Measurements from ENCODE around the gene SLC39A12.

Gene SLC39A12

DNA sequence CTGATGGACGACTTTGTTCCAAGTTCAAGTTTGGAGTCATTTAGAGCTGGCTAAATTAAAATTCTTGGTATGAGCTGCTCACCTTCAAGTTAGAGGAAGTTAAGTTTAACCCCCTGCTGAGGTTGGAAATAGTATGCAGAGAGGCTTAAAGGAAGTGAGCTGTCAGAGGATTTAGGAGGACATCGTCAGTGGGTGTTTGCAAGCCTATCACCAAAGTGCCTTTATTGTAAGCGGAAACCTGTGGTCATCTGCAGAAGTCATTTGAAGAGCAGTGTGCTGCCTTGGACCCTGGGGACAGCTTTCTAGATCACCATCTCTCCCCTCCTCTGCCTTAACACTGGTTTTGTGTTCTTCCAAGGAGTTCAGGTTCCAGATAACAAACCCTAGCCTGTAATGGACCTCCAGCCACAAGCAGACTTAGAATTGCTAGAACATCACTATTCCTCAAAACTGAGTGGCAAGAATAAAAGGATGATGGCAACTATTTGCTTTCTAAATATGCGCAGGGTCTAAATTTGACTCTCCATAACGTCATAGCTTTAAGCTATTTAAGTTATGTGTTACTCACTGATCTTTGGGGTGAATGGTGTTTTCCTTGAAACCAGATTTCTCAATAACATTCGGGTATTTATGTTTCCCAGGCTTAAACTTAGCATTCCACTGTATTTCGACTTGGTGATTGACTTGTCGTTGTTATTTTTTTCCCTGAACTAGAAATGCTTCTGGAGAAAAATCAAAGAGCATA lies 93.4 kb downstream of the SLC39A12 start:
- no peak for DNase-seq (ENCODE audit: low read depth in 2 of 2)

DNA sequence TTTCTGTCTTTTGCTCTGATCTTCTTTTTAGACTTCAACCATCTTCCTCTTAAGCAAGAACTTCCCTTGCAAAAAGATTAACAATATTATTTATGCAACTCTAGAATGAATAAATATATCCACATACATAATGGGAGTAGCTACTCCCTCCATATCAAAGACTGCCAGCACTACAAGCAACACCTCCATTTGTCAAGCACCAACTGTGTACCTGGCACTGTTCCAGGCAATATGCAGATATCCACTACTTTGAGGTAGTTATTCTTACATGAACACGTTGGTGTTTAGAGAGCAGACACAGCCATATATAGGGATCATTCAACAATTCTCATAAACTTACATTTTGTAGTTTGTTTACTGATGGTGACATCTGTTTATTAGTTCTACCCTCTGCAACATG lies 104.9 kb downstream of the SLC39A12 start:
- no peak for DNase-seq (ENCODE audit: low read depth in 2 of 2)

DNA sequence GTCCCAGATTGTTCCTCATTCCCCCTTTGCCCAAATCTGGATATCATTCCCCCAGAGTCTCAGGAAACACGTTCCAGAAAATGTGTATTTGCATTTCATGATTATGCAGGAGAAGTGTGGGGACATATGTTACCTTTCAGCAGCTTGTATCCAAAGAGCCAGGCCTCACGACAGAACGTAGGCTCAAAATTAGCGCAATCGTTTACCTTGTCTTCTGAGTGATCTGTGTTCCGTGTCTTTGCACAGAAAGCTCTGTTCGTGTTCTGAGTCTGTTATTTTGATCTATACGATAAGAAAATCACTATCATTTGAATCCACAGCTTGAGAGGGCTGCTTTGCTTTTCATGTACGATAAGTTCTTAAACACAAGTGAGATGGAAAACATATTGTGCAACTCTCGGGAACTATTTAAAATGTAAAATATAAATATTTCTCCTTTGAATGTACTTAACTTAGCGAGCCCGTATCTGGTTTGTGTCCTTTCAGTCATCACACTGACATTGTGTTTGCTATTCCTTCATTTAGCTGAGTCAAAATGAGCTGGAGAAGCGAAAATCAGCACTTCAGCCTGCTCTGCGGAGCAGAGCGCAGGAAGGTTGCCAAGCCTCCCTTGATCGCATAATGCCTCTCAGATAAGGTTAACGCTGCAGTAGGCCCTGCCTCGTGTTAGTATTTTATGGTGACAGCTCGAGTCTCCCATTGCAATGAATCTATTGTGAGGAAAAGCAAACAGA lies 108.3 kb downstream of the SLC39A12 start:
- no peak for DNase-seq (ENCODE audit: low read depth in 2 of 2)

DNA sequence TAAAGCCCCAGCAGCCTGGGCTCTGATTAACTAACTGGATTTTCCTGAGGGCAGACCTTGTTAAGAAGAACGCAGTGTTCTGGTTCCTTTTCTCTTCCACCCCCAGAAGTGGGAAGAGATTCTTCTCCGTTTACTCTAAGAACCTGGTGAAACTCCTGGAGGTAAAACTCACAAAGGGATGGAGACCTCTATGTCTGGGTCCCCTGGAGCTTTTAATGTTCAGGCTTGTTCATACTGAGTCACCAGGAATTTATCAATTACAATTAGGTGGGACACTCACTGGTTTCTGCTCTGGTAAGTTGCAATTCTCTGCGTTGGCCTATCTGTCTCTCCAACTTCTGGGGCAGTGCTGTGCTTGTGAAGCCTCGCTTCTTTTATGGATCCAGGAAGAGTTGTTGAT lies 115.2 kb downstream of the SLC39A12 start:
- no peak for DNase-seq (ENCODE audit: low read depth in 2 of 2)

DNA sequence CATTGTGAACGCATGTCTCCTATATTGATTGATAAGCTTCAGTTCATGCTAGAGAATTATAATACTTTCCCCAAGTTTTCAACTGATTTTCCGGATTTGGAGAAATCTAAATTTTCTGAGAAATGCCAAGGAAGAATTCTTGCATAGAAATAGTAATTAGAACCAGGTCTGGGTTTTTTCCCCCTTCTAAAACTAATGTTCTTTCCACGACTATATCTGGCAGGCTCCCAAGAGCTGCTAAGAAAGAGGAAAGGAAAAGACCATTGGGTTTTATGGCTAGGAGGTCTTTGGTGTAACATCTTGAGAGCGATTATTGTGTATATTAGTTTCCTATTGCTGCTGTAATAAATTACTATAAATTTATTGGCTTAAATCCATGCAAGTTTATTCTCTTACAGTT lies 116.7 kb downstream of the SLC39A12 start:
- DNase-seq (ENCODE audit: low read depth in 2 of 2): no peak

DNA sequence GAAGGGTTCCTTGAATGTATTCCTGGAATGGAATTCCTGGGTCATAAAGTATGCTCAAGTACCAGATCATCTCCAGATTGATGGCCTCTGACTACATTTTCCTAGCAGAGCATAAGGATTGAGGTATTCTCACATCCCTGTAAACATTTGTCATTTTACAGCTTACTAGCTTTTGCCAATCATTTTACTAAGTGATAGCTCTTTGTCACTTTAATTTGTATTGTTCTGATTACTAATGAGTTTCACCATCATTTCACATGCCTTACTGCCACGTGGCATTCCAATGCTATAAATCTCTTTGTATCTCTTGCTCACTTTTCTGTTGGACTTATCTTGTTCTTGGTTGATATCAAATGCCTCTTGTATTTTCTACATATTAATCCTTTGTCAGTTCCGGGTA lies 119.9 kb downstream of the SLC39A12 start:
- DNase-seq (ENCODE audit: low read depth in 2 of 2): no peak

DNA sequence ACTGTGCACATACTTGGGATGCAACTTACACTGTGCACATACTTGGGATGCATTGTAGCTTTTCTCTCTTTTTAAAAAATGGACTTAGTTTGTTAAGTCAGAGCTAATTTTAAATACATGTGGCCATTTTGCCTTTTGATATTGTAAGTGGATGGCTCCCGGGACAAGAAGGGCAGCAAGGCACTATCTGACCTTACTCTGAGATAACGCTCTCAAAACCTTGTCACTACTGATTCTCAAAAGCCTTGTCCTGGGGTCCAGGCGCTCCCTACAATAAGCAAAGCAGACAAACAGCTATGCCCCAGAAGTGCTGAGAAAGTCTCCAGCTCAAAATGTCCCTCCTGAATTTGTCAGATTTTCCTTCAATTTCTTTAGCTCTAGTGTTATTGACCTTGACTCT lies 121.6 kb downstream of the SLC39A12 start:
- no peak for DNase-seq (ENCODE audit: low read depth in 2 of 2)

DNA sequence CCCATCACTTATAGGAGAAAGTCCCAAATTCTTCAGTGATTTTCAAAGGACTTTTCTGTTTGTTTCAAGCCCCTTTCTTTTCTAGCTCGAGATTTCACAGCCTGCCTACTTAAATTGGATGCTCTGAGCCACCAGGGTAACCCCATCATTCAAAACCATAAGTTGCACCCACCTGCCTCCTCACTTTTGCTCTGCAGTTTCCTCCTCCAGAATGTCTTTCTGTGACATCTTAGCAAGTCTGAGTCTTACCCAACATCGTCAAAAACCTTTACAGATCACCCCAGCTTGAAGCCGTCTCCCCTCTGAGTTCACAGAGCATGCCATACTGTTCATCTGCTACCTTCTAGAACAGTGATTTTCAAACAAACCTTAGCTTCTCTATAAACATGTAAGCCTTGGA lies 124.2 kb downstream of the SLC39A12 start:
- DNase-seq (ENCODE audit: low read depth in 2 of 2): no peak

DNA sequence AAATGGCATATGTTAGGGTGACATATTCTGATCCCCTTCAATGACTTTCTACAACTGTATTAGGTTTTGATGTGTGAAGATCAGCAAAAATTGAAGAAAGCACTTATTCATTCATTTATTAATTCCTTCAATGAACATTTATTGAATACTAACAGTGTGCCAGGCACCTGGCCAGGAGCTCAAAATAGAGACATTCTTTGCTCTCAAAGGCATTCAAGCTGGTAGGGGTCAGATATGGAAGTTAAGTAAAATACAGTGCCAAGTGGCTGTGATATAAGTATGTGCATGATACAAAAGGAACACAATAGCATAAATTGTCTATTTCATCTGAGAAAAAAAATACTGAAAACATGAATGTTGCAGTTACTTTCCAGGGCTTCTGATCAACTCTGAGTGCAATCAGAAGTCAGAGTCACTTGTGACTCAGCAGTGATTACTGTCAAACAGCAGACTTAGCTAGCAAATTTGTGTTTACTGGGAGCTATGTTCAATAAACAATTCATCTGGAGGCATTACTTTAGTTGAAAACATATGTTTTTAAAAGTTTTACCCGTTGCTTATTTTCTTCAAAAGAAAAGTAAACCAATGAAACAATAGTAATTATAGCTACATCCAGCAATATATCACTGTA lies 128.1 kb downstream of the SLC39A12 start:
- no peak for DNase-seq (ENCODE audit: low read depth in 2 of 2)

DNA sequence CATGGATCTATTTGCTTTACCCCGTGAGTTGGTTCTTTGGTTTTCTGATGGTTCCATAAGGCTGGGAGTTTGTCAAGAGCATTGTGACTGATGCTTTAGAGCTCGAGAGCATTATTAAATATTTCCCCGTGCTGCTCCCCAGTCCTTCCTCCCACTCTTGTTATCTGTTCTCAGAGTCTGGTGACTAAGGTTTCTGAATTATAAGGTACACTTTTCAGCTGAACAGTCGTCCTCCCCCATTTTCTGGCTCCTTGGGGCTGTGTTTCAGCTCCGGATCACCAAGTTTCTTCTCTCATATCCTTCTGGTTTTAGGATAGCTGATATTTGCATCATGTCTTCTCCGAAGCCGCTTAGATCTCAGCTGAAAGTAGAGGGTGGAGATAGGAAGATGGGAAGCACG lies 130.7 kb downstream of the SLC39A12 start:
- DNase-seq (ENCODE audit: low read depth in 2 of 2): no peak

DNA sequence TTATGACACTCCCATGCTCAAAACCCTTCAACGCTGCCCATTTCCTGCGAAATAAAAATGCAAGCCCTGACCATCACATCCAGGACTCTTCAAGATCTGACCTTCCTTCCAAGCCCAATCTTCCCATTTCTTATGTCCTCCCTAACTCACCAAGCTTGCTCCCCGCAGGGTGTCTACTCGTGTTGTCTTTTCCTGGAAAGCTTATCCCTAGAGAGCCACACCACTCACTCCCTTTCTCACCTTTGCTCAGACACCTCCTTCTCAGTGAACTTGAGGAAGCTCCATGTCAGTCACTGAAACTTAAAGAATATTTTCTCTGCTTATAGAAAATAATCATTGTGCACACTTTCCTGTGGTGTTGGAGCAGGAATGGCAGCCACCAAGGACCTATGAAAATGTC lies 134.1 kb downstream of the SLC39A12 start:
- DNase-seq (ENCODE audit: low read depth in 2 of 2): no peak

DNA sequence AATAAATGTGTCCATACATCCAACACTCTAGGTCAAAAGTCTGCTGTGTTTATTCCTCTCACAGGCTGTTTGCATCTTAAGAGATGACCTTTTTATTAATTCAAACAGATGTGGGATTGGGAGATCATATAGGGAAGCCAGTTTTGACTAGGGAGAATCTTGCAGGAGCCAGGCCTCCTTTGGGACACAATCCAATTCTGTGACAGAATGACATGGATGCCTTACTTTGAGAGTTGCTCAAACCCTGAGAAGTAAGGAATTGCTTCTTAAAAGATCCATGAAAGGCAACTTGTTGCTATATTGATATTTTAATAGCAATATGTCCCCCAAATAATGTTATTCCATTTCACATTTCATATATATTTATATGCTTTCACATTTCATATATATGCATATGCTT lies 135.0 kb downstream of the SLC39A12 start:
- no peak for DNase-seq (ENCODE audit: low read depth in 2 of 2)

DNA sequence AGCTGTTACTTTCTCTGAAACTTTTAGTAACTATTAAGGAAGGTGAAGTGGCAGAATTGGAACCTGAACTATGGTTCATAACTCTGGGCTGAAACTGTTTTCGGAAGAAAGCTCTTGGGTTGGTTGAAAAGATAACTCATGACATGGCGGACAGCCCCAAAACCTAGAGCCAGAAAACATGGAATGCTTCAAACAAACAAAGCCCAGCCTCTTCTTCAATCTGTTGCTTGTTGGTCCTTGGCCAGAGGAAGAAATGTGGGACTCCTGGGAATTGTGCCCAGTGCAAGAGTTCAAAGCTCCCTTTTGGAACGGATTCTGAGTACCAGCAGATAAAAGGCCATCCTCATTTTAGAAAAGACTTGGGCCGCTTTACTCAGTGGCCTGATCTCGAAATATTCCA lies 135.6 kb downstream of the SLC39A12 start:
- no peak for DNase-seq (ENCODE audit: low read depth in 2 of 2)

Data from stimulated activated CD4-positive, alpha-beta T cell treated with anti-CD3 and anti-CD28 coated beads, Interleukin-12 subunit alpha, Interleukin-12 subunit beta, amount 100 ng/mL, for 24 hours (primary cell).